Measurements from ENCODE around the gene C1QTNF3. TPM values are rescaled to one million over a fixed set of nuclear protein-coding genes. Genes with fewer than 3 reads are reported as not detected.

C1QTNF3 gene
- total and polyA plus RNA-seq, 7 donors = 0.46 to 32.8 (median 13.3) TPM

GRCh38 chr5:33984178-33984577 lies 58.8 kb downstream of the C1QTNF3 start:
- no peaks in the 10 kb centered on the region for H3K4me1 ChIP-seq
- no peaks in the 10 kb centered on the region for H3K27me3 ChIP-seq
- DNase-seq = no peak
- intact Hi-C loops (cut with DNase I) = no loop called here
- whole genome bisulfite sequencing, 2 donors = 96 to 97% methylated on average over 15 of the region's 15 CpGs
- H3K4me3 ChIP-seq = no peak overlapping the region
- H3K9me3 ChIP-seq = no peaks in the 10 kb centered on the region
- peaks cover 0 to 30% (median 9%) of the 10 kb centered on the region in 4 donors for H3K36me3 ChIP-seq
- TF ChIP-seq POLR2A (IDR thresholded peaks at IDR 0.05) (no peak), POLR2AphosphoS5 (IDR thresholded peaks at IDR 0.05) (no peak)
- no peak overlapping the region for H3K27ac ChIP-seq

- H3K4me3 ChIP-seq = no peak overlapping the region
- H3K4me1 ChIP-seq = peaks cover 0 to 8% (median 3%) of the 10 kb centered on the region in 4 donors
- 81 to 82% methylated on average over 8 of the region's 8 CpGs for WGBS, 2 donors
- H3K36me3 ChIP-seq = peaks cover 0 to 4% (median 0%) of the 10 kb centered on the region in 4 donors
- TF ChIP-seq POLR2AphosphoS5 (IDR thresholded peaks at IDR 0.05) (no peak), EP300 (IDR thresholded peaks at IDR 0.05) (no peak), CTCF (IDR thresholded peaks at IDR 0.05) (no peak), POLR2A (IDR thresholded peaks at IDR 0.05) (no peak)
- H3K9me3 ChIP-seq = no peaks in the 10 kb centered on the region
- H3K27ac ChIP-seq = no peak overlapping the region
- no peak for DNase-seq
- intact Hi-C loops (cut with DNase I) = no loop called here
- H3K27me3 ChIP-seq = no peaks in the 10 kb centered on the region
Observed at GRCh38 chr5:33981408-33982162, 61.4 kb downstream of the C1QTNF3 start.

GRCh38 chr5:33980030-33980429 lies 63.0 kb downstream of the C1QTNF3 start:
- intact Hi-C loops (cut with DNase I) = no loop called here
- H3K27ac ChIP-seq = no peak overlapping the region
- H3K36me3 ChIP-seq = no peaks in the 10 kb centered on the region
- no peak overlapping the region for H3K4me3 ChIP-seq
- DNase-seq = no peak
- H3K9me3 ChIP-seq = no peaks in the 10 kb centered on the region
- TF ChIP-seq CTCF (IDR thresholded peaks at IDR 0.05) = no peak
- TF ChIP-seq POLR2AphosphoS5 (IDR thresholded peaks at IDR 0.05) = no peak
- no peak for TF ChIP-seq EP300 (IDR thresholded peaks at IDR 0.05)
- no peak for TF ChIP-seq POLR2A (IDR thresholded peaks at IDR 0.05)
- WGBS, 2 donors = 81 to 91% methylated on average over 3 of the region's 3 CpGs
- no peaks in the 10 kb centered on the region for H3K27me3 ChIP-seq
- H3K4me1 ChIP-seq = peaks cover 0 to 23% (median 19%) of the 10 kb centered on the region in 4 donors

- Histone ChIP-seq H3K27me3 (no peaks in the 10 kb centered on the region), H3K9me3 (no peaks in the 10 kb centered on the region), H3K36me3 (no peaks in the 10 kb centered on the region), H3K4me1 (peaks cover 0 to 34% (median 19%) of the 10 kb centered on the region in 4 donors), H3K27ac (no peak overlapping the region), H3K4me3 (no peak overlapping the region)
- intact Hi-C loops (cut with DNase I) = no loop called here
- WGBS, 2 donors = 94 to 97% methylated on average over 1 of the region's 1 CpG
- no peak for DNase-seq
- TF ChIP-seq POLR2A (IDR thresholded peaks at IDR 0.05) (no peak), POLR2AphosphoS5 (IDR thresholded peaks at IDR 0.05) (no peak), EP300 (IDR thresholded peaks at IDR 0.05) (no peak), CTCF (IDR thresholded peaks at IDR 0.05) (no peak)
Observed at GRCh38 chr5:33978306-33978705, 64.7 kb downstream of the C1QTNF3 start.

- peaks cover 0 to 34% (median 19%) of the 10 kb centered on the region in 4 donors for H3K4me1 ChIP-seq
- 71 to 76% methylated on average over 1 of the region's 1 CpG for WGBS, 2 donors
- H3K27ac ChIP-seq = peak overlapping the region in 2 of 4 donors; percentile 14 to 15
- H3K4me3 ChIP-seq = no peak overlapping the region
- no peak for TF ChIP-seq EP300 (IDR thresholded peaks at IDR 0.05)
- TF ChIP-seq POLR2AphosphoS5 (IDR thresholded peaks at IDR 0.05) = no peak
- no peak for TF ChIP-seq CTCF (IDR thresholded peaks at IDR 0.05)
- no peak for TF ChIP-seq POLR2A (IDR thresholded peaks at IDR 0.05)
- no peaks in the 10 kb centered on the region for H3K36me3 ChIP-seq
- no peak for DNase-seq
- intact Hi-C loops (cut with DNase I) = no loop called here
- H3K27me3 ChIP-seq = no peaks in the 10 kb centered on the region
- H3K9me3 ChIP-seq = no peaks in the 10 kb centered on the region
Observed at GRCh38 chr5:33976307-33976706, 66.7 kb downstream of the C1QTNF3 start.
